SK-N-DZ (cell line): ENCODE measurements around the gene ASXL2.

ENCODE experiments used
- DNase-seq: peaks from one replicate; pipeline ENCODE4 v3.0.0-alpha.2; 2015; ENCODE audit warnings: low spot score
- small RNA-seq, 2 experiments: library from RNA; depleted of rRNA; stranded (forward); fragments of <200 nt; gene quantifications; one replicate each; pipeline ENCODE3, GENCODE V24; 2014

ASXL2 gene

GRCh38 chr2:25697559-25698341 is 180.5 kb downstream of the ASXL2 start:
- DNase-seq, result peak; percentile 18

GRCh38 chr2:25692737-25693445 is 185.4 kb downstream of the ASXL2 start:
- DNase-seq, result no peak

GRCh38 chr2:25692143-25692542 is 186.1 kb downstream of the ASXL2 start:
- DNase-seq, result no peak

GRCh38 chr2:25690058-25690457 is 188.2 kb downstream of the ASXL2 start:
- DNase-seq, result no peak

GRCh38 chr2:25688236-25688635 is 190.1 kb downstream of the ASXL2 start:
- DNase-seq, result no peak

GRCh38 chr2:25685741-25686140 is 192.5 kb downstream of the ASXL2 start:
- no peak for DNase-seq

- DNase-seq, result no peak
Observed at GRCh38 chr2:25684577-25685473, 193.5 kb downstream of the ASXL2 start.

Small RNA genes within 50 kb of the gene (small RNA-seq; reads per million reads assigned to genes)
- 0 reads per million in 2 experiments for gene NDUFB4P4
- gene RF00019, result 0 reads per million in 2 experiments
